OCI-LY3 (cell line): Measurements from ENCODE around the gene DRD3.

Experiments
- H2AFZ ChIP-seq: fragments of 200-600, 300-600 bp; shearing (Covaris generic); 2 replicates; pipeline ENCODE4 v1.6.0; 2014; ENCODE audit warnings: antibody characterized with exemption, low read depth, low read length
- H3K27ac ChIP-seq: fragments of 200-600, 300-600 bp; sonication (generic); 2 replicates; pipeline ENCODE4 v1.5.1; 2014; ENCODE audit warnings: mild to moderate bottlenecking, low read length, moderate library complexity, mixed read lengths
- H3K27me3 ChIP-seq: fragments of 200-600, 300-600 bp; sonication (generic); 2 replicates; pipeline ENCODE4 v1.6.1; 2014; ENCODE audit warnings: low read depth, low read length, mixed read lengths
- H3K36me3 ChIP-seq: fragments of 200-600, 300-600 bp; sonication (generic); replicated peaks from 2 replicates; pipeline ENCODE3; 2014; ENCODE audit warnings: low read depth, low read length, mixed read lengths
- H3K4me1 ChIP-seq: fragments of 300-600, 200-600 bp; sonication (generic); 2 replicates; pipeline ENCODE4 v1.6.1; 2014; ENCODE audit warnings: low read length, mixed read lengths
- H3K4me2 ChIP-seq: fragments of 200-600, 300-600 bp; sonication (generic); 2 replicates; pipeline ENCODE4 v1.6.1; 2014; ENCODE audit warnings: low read length, mixed read lengths
- H3K4me3 ChIP-seq: fragments of 300-600, 200-600 bp; sonication (generic); 2 replicates; pipeline ENCODE4 v1.5.1; 2014; ENCODE audit warnings: antibody characterized with exemption, mild to moderate bottlenecking, low read length, moderate library complexity
- H3K79me2 ChIP-seq: fragments of 300-600, 200-600 bp; shearing (Covaris generic); 2 replicates; pipeline ENCODE4 v1.6.1; 2014; ENCODE audit warnings: mild to moderate bottlenecking, low read length, mixed read lengths
- H3K9ac ChIP-seq: fragments of 300-600, 200-600 bp; shearing (Covaris generic); 2 replicates; pipeline ENCODE4 v1.6.0; 2014; ENCODE audit warnings: mild to moderate bottlenecking, low read length, moderate library complexity
- H3K9me3 ChIP-seq: fragments of 200-600, 300-600 bp; shearing (Covaris generic); 2 replicates; pipeline ENCODE4 v1.6.1; 2014; ENCODE audit warnings: low read length, mixed read lengths; ENCODE audit not compliant: insufficient read depth
- H4K20me1 ChIP-seq: fragments of 200-600, 300-600 bp; sonication (generic); 2 replicates; pipeline ENCODE4 v1.6.1; 2016; ENCODE audit warnings: low read length, mixed read lengths; ENCODE audit not compliant: insufficient read depth
- CTCF ChIP-seq: fragments of 200-600, 300-600 bp; sonication (generic); IDR thresholded peaks from 2 replicates; pipeline ENCODE4 v1.5.1; 2014; ENCODE audit warnings: antibody characterized with exemption, low read length, low read depth
- EZH2phosphoT487 ChIP-seq: fragments of 200-600 bp; shearing (Covaris generic); IDR thresholded peaks from 2 replicates; pipeline ENCODE4 v1.6.1; 2018; ENCODE audit warnings: antibody characterized with exemption, mixed run types, low read depth

Gene DRD3

GRCh38 chr3:114155370-114155821 is 23.5 kb downstream of the DRD3 start:
- Histone ChIP-seq H2AFZ (no peak overlapping the region), H3K4me3 (no peak overlapping the region), H3K4me2 (no peak overlapping the region)

GRCh38 chr3:114154321-114154821 is 24.5 kb downstream of the DRD3 start:
- TF ChIP-seq CTCF (no peak), EZH2phosphoT487 (no peak)
- peaks cover 24% of the 10 kb centered on the region for H3K4me1 ChIP-seq
- no peaks in the 10 kb centered on the region for H3K27me3 ChIP-seq
- no peaks in the 10 kb centered on the region for H3K79me2 ChIP-seq
- H2AFZ ChIP-seq = no peak overlapping the region
- H3K4me3 ChIP-seq = no peak overlapping the region
- no peaks in the 10 kb centered on the region for H3K36me3 ChIP-seq
- no peak overlapping the region for H3K4me2 ChIP-seq
- H3K9me3 ChIP-seq = no peaks in the 10 kb centered on the region
- H3K27ac ChIP-seq = no peak overlapping the region
- no peaks in the 10 kb centered on the region for H4K20me1 ChIP-seq
- no peak overlapping the region for H3K9ac ChIP-seq

More at GRCh38 chr3:114155370-114155821, 23.5 kb downstream of the DRD3 start:
- Histone ChIP-seq H3K27ac (no peak overlapping the region), H3K79me2 (no peaks in the 10 kb centered on the region), H3K9ac (no peak overlapping the region), H3K27me3 (no peaks in the 10 kb centered on the region), H4K20me1 (no peaks in the 10 kb centered on the region), H3K36me3 (no peaks in the 10 kb centered on the region), H3K4me1 (peaks cover 18% of the 10 kb centered on the region), H3K9me3 (no peaks in the 10 kb centered on the region)
- TF ChIP-seq CTCF (peak; percentile 89), EZH2phosphoT487 (no peak)

GRCh38 chr3:114152519-114153151 is 26.2 kb downstream of the DRD3 start:
- Histone ChIP-seq H2AFZ (peak overlapping the region; percentile 88; the same call in 1 of the 2 replicates), H3K9me3 (no peaks in the 10 kb centered on the region), H3K9ac (peak overlapping the region; percentile 69)

More at GRCh38 chr3:114152519-114153151, 26.2 kb downstream of the DRD3 start:
- peak overlapping the region; percentile 97 for H3K4me2 ChIP-seq
- peak overlapping the region; percentile 35 for H3K27ac ChIP-seq
- no peaks in the 10 kb centered on the region for H4K20me1 ChIP-seq
- no peak for TF ChIP-seq EZH2phosphoT487
- peak; percentile 95 for TF ChIP-seq CTCF
- peak overlapping the region; percentile 79 for H3K4me3 ChIP-seq
- no peaks in the 10 kb centered on the region for H3K36me3 ChIP-seq
- H3K4me1 ChIP-seq = peaks cover 24% of the 10 kb centered on the region
- H3K79me2 ChIP-seq = no peaks in the 10 kb centered on the region
- H3K27me3 ChIP-seq = no peaks in the 10 kb centered on the region
